NCI-H2081 treated with DMSO at 0.1 percent for 48 hours (cell line): Measurements from ENCODE around the gene PLEKHA5.

Experiments
- DNase-seq: peaks from one replicate; lab custom pipeline; 2025; lab: John Stamatoyannopoulos, UW

PLEKHA5 gene

DNA sequence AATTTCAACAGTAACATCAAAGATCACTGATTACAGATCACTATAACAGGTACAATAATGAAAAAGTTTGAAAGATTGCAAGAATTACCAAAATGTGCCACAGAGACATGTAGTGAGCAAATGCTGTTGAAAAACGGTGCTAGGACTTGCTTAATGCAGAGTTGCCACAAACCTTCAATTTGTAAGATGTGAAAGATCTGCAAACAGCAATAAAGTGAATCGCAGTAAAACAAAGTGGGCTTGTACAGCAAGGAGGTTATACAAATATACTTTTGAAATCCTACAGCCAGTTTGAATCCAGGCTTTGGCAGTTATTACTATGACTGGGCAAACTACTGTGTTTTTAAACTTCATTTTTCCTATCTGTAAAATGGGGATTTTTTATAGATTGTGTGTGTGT lies 1.0 kb upstream of the PLEKHA5 start:
- DNase-seq, result no peak

DNA sequence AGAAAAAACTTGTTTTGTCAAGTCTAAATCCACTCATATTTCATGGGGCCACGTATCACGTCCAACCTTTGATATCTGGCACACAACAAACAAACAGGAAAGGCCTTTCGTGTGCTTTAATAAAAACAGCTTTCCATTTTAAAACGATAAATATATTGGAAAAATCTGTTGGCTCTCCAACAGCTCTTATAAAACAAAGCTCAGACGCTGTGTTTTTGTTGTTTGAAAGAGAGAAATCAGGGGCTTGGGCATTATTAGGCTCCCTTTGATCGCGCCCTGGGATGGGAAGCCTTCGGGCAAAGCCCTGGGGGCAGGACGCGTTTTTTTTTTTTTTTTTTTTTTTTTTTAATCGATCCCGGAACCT lies 429 bp upstream of the PLEKHA5 start:
- no peak for DNase-seq

DNA sequence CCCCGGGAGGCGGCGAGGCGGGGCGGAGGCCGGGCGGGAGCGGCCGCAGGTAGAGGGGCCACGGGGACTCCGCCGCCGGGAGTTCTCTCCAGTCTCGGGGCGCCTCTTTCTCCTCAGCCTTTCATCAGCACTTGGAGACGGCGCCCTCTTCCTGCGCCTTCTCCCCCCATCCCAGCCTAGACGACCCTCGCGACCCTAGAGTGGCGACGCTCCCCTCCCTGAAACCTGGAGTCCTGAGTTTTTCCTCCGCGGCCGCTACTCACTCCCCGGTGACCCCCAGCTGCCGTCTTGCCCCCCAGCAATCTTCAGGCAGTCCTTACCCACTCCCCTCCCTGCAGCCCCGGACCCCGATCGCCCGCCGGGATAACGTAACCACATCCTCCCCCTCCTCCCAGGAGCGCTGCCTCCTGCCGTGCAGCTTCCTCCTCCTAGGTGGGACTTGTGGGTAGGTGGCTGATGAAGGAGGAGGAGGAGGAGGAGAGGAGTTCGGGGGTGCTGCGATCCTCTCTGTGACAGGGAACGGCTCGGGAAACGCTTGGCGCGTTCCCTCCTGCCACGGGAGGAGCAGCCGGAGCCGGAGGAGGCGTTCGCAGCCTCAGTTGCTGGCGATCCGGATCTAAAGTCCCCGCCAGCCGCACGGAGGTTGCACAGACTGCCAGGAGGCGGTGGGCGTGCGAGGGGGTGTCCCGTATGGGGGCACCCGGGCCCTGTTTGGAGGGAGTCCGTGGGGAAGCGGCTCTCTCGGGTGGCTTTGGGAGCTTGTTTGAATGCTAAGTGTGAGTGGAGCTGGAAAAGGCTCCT lies 891 bp downstream of the PLEKHA5 start:
- DNase-seq, result no peak

- no peak for DNase-seq
Measured at GRCh38 chr12:19131025-19131444, 1.5 kb downstream of the PLEKHA5 start.

GRCh38 chr12:19138551-19138950 lies 9.0 kb downstream of the PLEKHA5 start:
- DNase-seq, result no peak

DNA sequence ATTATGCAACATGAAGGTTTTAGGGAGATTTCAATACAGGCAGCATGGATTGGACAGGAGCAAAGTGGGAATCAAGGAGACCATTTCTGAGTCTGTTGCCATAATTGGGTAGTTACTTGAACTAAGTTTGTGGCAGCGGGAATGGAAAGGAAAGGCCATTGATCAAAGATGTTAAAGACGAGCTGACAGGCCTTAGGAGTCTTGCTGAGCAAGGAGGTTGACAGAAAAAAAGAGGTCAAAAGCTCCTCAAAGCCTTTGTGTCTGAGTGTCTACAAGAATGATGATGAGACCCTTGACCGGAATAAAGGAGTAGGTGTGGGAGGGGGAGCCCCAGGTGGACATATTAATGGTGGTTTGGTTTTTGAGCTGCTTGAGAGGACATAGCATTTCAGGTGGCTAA lies 9.4 kb downstream of the PLEKHA5 start:
- no peak for DNase-seq

GRCh38 chr12:19139615-19140194 lies 10.2 kb downstream of the PLEKHA5 start:
- no peak for DNase-seq

DNA sequence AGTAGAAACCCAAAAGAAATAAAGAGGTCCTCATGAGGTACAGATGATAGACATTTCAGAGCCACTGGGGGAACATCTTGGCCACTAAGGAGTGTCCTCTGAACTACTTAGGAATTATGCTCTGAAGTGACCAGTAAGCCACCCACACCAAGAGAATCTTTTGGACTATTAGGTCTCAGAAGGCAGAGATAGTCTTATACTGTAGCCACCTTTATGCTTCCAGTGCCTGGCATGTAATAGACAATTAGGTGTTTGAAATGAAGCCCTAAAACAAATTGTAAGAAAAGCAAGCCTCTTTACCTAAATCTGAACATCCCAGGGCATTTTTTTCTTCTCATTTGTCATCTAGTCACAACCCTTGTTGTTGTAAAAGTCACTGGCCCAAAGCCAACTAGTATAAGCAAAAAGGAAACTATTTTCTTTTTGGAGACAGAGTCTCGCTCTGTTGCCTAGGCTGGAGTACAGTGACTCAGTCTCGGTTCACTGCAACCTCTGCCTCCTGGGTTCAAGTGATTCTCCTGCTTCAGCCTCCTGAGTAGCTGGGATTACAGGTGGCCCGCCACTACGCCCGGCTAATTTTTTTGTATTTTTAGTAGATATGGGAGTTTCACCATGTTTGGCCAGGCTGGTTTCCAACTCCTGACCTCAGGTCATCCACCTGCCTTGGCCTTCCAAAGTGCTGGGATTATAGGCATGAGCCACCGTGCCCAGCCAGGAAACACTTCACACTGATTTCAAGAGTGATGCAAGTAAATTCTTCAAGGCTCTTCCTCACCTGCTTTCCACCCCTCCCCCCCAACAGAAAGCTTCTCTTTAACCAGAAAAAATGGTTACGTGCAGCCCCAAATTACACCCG lies 11.1 kb downstream of the PLEKHA5 start:
- DNase-seq, result no peak

DNA sequence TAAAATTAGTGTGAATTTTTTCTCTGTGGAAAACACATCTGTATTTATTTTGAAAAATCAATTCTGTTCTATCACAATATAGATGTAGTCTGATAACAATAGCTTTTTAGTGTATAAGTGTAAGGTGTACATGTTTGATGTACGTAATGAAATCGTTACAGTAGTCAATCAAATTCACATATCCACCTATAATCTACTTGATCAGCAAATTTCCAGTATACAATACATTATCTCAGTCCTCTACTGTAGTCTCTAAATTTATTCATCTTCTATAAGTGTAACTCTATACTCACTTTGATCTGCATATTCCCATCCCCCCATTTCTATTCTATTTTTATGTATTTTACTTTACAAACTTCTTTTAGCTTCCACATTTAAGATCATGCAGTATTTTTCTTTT lies 13.0 kb downstream of the PLEKHA5 start:
- no peak for DNase-seq

GRCh38 chr12:19144287-19144686 lies 14.8 kb downstream of the PLEKHA5 start:
- DNase-seq, result no peak

DNA sequence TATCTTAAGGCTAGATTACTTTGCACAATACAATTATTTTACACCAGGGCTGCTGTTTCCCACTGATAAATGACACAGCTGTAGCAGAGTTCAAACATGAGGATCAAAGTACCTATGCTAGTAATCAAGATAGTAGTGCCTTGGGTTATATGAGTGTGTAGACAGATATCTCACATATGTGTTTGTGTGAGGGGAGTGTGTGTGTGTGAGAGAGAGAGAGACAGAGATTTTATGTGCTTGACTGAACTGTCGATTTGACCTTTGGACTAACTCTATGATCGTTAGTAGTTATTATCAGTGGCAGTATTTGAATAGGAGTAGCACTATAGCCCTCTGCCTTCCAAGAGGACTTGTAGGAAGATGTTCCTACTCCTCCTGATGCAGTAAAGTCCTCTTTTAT lies 15.5 kb downstream of the PLEKHA5 start:
- DNase-seq, result no peak

DNA sequence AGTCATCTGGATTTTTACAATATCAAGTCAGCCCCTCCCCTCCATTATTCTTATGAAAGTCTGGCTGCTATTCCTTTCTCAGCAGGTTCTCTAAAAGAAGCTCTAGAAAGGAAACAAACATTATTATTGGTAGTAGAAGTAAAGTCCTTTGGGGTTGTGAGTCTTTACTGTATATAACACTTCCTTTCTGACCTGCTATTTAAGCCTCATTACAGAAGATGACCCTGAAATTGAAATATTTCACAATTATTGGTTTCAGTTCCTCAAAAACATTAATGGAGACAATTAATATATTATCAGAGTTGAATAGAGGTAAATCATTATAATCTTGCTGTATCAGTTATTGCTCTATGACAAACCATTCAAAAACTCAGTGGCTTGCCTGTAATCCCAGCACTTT lies 19.3 kb downstream of the PLEKHA5 start:
- DNase-seq, result no peak

DNA sequence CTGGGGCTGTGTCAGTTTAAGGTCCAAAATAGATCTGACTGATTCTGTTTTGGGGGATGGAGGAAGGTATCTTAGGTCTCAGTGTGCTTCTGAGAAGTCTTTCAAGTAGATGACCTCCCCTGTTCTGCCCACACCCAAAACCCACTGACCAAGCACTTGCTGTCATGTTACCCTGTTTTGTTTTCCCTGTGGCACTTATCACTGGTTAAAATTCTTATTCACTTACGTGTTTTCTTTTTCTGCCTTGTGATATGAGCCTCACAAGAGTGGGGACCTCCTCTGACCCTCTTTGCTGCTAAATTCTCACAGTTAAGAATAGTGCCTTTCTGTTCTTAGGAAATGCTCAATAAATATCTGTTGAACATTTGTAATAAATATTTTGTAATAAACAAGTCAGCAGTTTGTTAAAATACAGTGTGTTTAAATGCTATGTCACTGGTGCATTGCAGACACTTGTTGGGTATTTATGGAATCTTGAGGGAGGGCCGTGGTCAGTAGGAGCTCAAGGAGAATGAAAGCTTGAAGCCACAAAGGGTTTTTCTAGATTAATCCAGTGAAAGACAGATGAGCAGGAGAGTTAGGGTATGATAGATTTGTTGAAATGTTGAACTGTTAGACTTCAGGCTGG lies 20.9 kb downstream of the PLEKHA5 start:
- no peak for DNase-seq

- DNase-seq, result no peak
Measured at GRCh38 chr12:19151298-19151697, 21.8 kb downstream of the PLEKHA5 start.

DNA sequence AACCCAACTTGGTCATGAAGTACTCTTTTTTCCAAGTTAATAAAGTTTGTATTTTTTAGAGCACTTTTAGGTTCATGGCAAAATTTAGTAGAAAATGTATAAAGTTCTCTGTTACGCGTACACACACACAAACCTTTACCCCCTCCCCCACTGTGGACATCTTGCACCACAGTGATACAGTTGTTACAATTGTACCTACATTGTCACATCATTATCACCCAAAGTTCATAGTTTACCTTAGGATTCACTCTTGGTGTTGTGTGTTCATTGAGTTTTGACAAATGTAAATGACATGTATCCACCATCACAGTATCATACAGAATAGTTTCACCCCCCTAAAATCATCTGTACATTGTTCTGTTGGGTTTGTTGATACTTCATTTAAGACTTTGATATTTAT lies 23.9 kb downstream of the PLEKHA5 start:
- DNase-seq, result no peak

- DNase-seq, result no peak
Measured at GRCh38 chr12:19154686-19155085, 25.2 kb downstream of the PLEKHA5 start.

DNA sequence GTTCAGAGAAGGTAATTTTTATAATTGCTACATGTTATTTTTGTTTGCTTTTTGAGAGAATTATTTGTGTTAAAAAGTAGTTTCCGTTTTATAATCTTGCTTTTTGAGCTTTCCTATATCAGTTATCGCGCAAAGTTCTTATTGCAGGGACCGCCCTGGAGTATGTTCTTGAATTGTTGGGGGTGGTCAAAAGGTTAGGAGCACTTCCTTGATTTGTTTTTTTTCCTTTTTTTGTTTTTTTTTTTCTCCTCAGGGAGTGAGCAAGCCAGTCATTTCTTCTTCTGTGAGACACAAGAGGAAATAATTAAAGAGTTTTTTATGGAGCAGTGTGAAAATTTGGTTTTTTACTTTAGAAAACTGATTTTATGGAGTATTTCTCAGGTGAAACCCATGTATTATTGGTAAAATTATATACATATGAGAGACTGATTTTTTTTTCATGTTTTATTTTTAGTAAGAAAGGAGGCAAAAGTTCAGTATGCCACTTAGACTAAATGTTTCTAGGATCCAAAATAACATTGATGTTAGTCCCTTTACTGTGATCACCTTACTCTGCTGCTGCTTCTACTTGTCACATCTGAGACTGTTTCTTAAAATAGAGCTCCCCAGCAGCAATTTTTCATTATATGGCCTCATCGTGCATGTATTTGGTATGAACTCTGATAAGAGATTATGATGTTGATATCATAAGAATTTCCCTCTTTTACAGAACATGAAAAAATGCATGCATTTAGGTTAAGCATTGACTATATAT lies 26.6 kb downstream of the PLEKHA5 start:
- DNase-seq, result no peak

DNA sequence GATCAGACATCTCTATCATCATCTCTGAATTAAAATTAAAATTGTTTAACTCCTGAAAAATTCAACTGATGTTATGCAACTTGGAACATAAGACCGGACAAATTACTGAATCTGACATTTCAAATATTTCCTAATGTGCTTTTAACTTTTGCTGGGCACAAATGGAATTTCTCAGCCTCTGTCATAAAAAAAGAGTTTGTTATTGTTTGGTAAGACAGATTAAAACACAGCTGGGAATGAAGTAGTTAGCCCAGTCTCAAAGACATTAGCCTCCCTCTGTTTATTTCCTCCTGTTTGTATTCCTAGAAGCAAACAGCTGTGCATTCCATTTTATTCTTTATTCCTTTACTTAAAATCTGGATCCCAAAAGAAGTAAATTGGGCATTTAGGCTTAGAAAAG lies 29.4 kb downstream of the PLEKHA5 start:
- no peak for DNase-seq

GRCh38 chr12:19161216-19161615 lies 31.7 kb downstream of the PLEKHA5 start:
- no peak for DNase-seq

GRCh38 chr12:19165451-19165850 lies 35.9 kb downstream of the PLEKHA5 start:
- DNase-seq, result no peak

DNA sequence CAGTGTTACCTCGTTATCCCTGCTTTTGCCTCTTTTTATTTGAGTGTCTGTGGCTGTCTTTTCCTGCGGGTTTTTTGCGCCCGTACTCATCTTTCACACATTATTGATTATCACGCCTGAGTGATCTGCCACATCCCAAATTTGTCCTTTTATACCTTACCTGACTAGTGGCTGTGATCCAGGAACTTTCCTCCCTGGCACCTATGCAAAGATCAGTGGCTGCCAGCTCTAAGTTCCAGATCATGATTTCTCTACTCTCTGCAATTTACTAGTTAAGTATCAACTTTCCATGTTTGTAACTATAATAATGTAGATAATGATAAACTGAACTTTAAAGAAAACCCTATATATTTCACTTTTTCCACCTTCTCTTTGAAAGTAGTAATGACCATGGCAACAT lies 36.9 kb downstream of the PLEKHA5 start:
- DNase-seq, result no peak

GRCh38 chr12:19166956-19167355 lies 37.4 kb downstream of the PLEKHA5 start:
- no peak for DNase-seq
